ENCODE measurements around the gene IGFBPL1. TPM values are rescaled to one million over a fixed set of nuclear protein-coding genes. Genes with fewer than 3 reads are reported as not detected.

Gene IGFBPL1
- total and polyA plus RNA-seq, 2 of the 13 experiments (the other 11 are each of a cell fraction or from before 2014, with no cell fraction given): 0.24 TPM; not detected in 1

- TF ChIP-seq USF2 (IDR thresholded peaks at IDR 0.05; ENCODE audit: low read depth, low read length): no peak
- TF ChIP-seq USF2 (CRISPR knock-in tag; IDR thresholded peaks at IDR 0.05; ENCODE audit: borderline replicate concordance): no peak
- TF ChIP-seq SNAPC2 (CRISPR knock-in tag; IDR thresholded peaks at IDR 0.05): no peak
- no peak for TF ChIP-seq ARID2 (CRISPR knock-in tag; IDR thresholded peaks at IDR 0.05; ENCODE audit: borderline replicate concordance)
- TF ChIP-seq KAT8 (CRISPR knock-in tag; IDR thresholded peaks at IDR 0.05): 0 out of 2 replicates have a peak, but pooled peaks have one; percentile 9
- TF ChIP-seq ZNF430 (CRISPR knock-in tag; IDR thresholded peaks at IDR 0.05): no peak
- no peak for TF ChIP-seq CERS6 (CRISPR knock-in tag; IDR thresholded peaks at IDR 0.05)
- TF ChIP-seq JARID2 (CRISPR knock-in tag; IDR thresholded peaks at IDR 0.05; ENCODE audit: insufficient replicate concordance): no peak
- TF ChIP-seq ZBTB7B (CRISPR knock-in tag; IDR thresholded peaks at IDR 0.05): no peak
- TF ChIP-seq ESRRA (CRISPR knock-in tag; IDR thresholded peaks at IDR 0.05; ENCODE audit: low read depth): 0 out of 2 replicates have a peak, but pooled peaks have one; percentile 17
- no peak for TF ChIP-seq ZNF614 (CRISPR knock-in tag; IDR thresholded peaks at IDR 0.05; ENCODE audit: borderline replicate concordance)
- no peak for TF ChIP-seq ZNF282 (IDR thresholded peaks at IDR 0.05; ENCODE audit: partially characterized antibody)
- no peak for TF ChIP-seq NCOR1 (IDR thresholded peaks at IDR 0.05; ENCODE audit: borderline replicate concordance, low read length)
- TF ChIP-seq FIP1L1 (IDR thresholded peaks at IDR 0.05; ENCODE audit: borderline replicate concordance, insufficient read depth, low read depth, low read length): no peak
- no peak for TF ChIP-seq ZNF788 (CRISPR knock-in tag; IDR thresholded peaks at IDR 0.05; ENCODE audit: borderline replicate concordance)
These were observed 19.3 kb upstream of the IGFBPL1 start (continued) for GRCh38 chr9:38443597-38443996.

All from HepG2 (cell line).